ENCODE data around the gene KIF2A. TPM values are rescaled to one million over a fixed set of nuclear protein-coding genes. Genes with fewer than 3 reads are reported as not detected.

The KIF2A gene
- total RNA-seq, 3 donors from 2014 or later: 50.8 to 57.4 (median 51.7) TPM

- no peak for TF ChIP-seq CTCF (IDR thresholded peaks at IDR 0.05)
- TF ChIP-seq POLR2A (IDR thresholded peaks at IDR 0.05): no peak
- no peak for TF ChIP-seq POLR2AphosphoS5 (IDR thresholded peaks at IDR 0.05)
- Histone ChIP-seq H3K4me1 (no peaks in the 10 kb centered on the region), H3K9me3 (no peaks in the 10 kb centered on the region), H3K27ac (no peak overlapping the region), H3K4me3 (no peak overlapping the region), H3K27me3 (no peaks in the 10 kb centered on the region), H3K36me3 (no peaks in the 10 kb centered on the region)
- intact Hi-C loops (cut with DNase I; ENCODE audit: low total_unique reads): no loop called here
- no peak for DNase-seq (ENCODE audit: low spot score in 2 of 2)
These were observed 36.5 kb downstream of the KIF2A start for GRCh38 chr5:62342476-62342837.

GRCh38 chr5:62343428-62343827 is 37.4 kb downstream of the KIF2A start:
- intact Hi-C loops (cut with DNase I; ENCODE audit: low total_unique reads): no loop called here
- Histone ChIP-seq H3K9me3 (no peaks in the 10 kb centered on the region), H3K27ac (no peak overlapping the region), H3K36me3 (no peaks in the 10 kb centered on the region), H3K4me1 (no peaks in the 10 kb centered on the region), H3K4me3 (no peak overlapping the region), H3K27me3 (no peaks in the 10 kb centered on the region)
- no peak for DNase-seq (ENCODE audit: low spot score in 2 of 2)
- no peak for TF ChIP-seq POLR2A (IDR thresholded peaks at IDR 0.05)
- TF ChIP-seq POLR2AphosphoS5 (IDR thresholded peaks at IDR 0.05): no peak
- TF ChIP-seq CTCF (IDR thresholded peaks at IDR 0.05): no peak

GRCh38 chr5:62346748-62347147 is 40.7 kb downstream of the KIF2A start:
- Histone ChIP-seq H3K36me3 (no peaks in the 10 kb centered on the region), H3K4me3 (no peak overlapping the region), H3K27me3 (no peaks in the 10 kb centered on the region), H3K27ac (no peak overlapping the region), H3K9me3 (no peaks in the 10 kb centered on the region), H3K4me1 (no peaks in the 10 kb centered on the region)
- no peak for DNase-seq (ENCODE audit: low spot score in 2 of 2)
- no peak for TF ChIP-seq POLR2A (IDR thresholded peaks at IDR 0.05)
- TF ChIP-seq POLR2AphosphoS5 (IDR thresholded peaks at IDR 0.05): no peak
- no peak for TF ChIP-seq CTCF (IDR thresholded peaks at IDR 0.05)
- intact Hi-C loops (cut with DNase I; ENCODE audit: low total_unique reads): no loop called here

- Histone ChIP-seq H3K4me1 (no peaks in the 10 kb centered on the region), H3K27me3 (no peaks in the 10 kb centered on the region), H3K36me3 (no peaks in the 10 kb centered on the region), H3K27ac (no peak overlapping the region), H3K9me3 (no peaks in the 10 kb centered on the region), H3K4me3 (no peak overlapping the region)
- TF ChIP-seq POLR2A (IDR thresholded peaks at IDR 0.05) (no peak), POLR2AphosphoS5 (IDR thresholded peaks at IDR 0.05) (no peak), CTCF (IDR thresholded peaks at IDR 0.05) (no peak)
- no peak for DNase-seq (ENCODE audit: low spot score in 2 of 2)
- intact Hi-C loops (cut with DNase I; ENCODE audit: low total_unique reads): no loop called here
These were observed 41.9 kb downstream of the KIF2A start for GRCh38 chr5:62347928-62348327.

- Histone ChIP-seq H3K4me3 (no peak overlapping the region), H3K27me3 (no peaks in the 10 kb centered on the region), H3K4me1 (no peaks in the 10 kb centered on the region), H3K27ac (no peak overlapping the region), H3K36me3 (no peaks in the 10 kb centered on the region), H3K9me3 (no peaks in the 10 kb centered on the region)
- no peak for DNase-seq (ENCODE audit: low spot score in 2 of 2)
- intact Hi-C loops (cut with DNase I; ENCODE audit: low total_unique reads): no loop called here
- TF ChIP-seq POLR2AphosphoS5 (IDR thresholded peaks at IDR 0.05): no peak
- TF ChIP-seq CTCF (IDR thresholded peaks at IDR 0.05): no peak
- TF ChIP-seq POLR2A (IDR thresholded peaks at IDR 0.05): no peak
These were observed 42.9 kb downstream of the KIF2A start for GRCh38 chr5:62348723-62349481.

All from breast epithelium (tissue), 4 donors.